Duodenal mucosa (tissue), 2 donors: Measurements from ENCODE around the gene FTL.

ENCODE experiments used
- H3K27ac ChIP-seq: one replicate; pipeline ENCODE4 v1.7.0; 2013; ENCODE audit warnings: low read depth, low read length
- H3K27me3 ChIP-seq, 2 donors: one replicate each; pipeline ENCODE4 v1.7.0; 2013; ENCODE audit warnings: low read length in 2 of 2, control low read depth in 1 of 2; ENCODE audit not compliant: insufficient read depth in 2 of 2, control insufficient read depth in 1 of 2
- H3K36me3 ChIP-seq, 2 donors: one replicate each; pipeline ENCODE4 v1.7.0; 2013; ENCODE audit warnings: low read length in 2 of 2, control low read depth in 1 of 2; ENCODE audit not compliant: insufficient read depth in 2 of 2, control insufficient read depth in 1 of 2
- H3K4me1 ChIP-seq, 2 donors: one replicate each; pipeline ENCODE4 v1.7.0; 2013; ENCODE audit warnings: low read length in 2 of 2, control low read depth in 1 of 2; ENCODE audit not compliant: insufficient read depth in 2 of 2, control insufficient read depth in 1 of 2
- H3K4me3 ChIP-seq, 2 donors: one replicate each; pipeline ENCODE4 v1.7.0; 2013; ENCODE audit warnings: low read length in 2 of 2, low read depth in 1 of 2
- H3K9ac ChIP-seq, 2 donors: one replicate each; pipeline ENCODE4 v1.7.0; 2013; ENCODE audit warnings: low read length in 2 of 2, low read depth in 1 of 2
- H3K9me3 ChIP-seq, 2 donors: one replicate each; pipeline ENCODE4 v1.7.0; 2013; ENCODE audit warnings: low read length in 2 of 2, control low read depth in 1 of 2; ENCODE audit not compliant: control insufficient read depth in 1 of 2

Gene FTL

GRCh38 chr19:49004964-49005614, 40.0 kb downstream of the FTL start:
- H3K9me3 ChIP-seq = no peaks in the 10 kb centered on the region
- H3K27me3 ChIP-seq = no peaks in the 10 kb centered on the region
- peaks cover 24 to 53% of the 10 kb centered on the region in 2 donors for H3K36me3 ChIP-seq
- no peak overlapping the region for H3K9ac ChIP-seq
- no peak overlapping the region for H3K27ac ChIP-seq
- no peaks in the 10 kb centered on the region for H3K4me1 ChIP-seq
- H3K4me3 ChIP-seq = no peak overlapping the region

- no peaks in the 10 kb centered on the region for H3K27me3 ChIP-seq
- H3K36me3 ChIP-seq = peaks cover 36 to 70% of the 10 kb centered on the region in 2 donors
- H3K9me3 ChIP-seq = no peaks in the 10 kb centered on the region
- no peak overlapping the region for H3K4me3 ChIP-seq
- H3K4me1 ChIP-seq = no peaks in the 10 kb centered on the region
- no peak overlapping the region for H3K27ac ChIP-seq
- H3K9ac ChIP-seq = no peak overlapping the region
These were observed 41.8 kb downstream of the FTL start for GRCh38 chr19:49006905-49007304.

GRCh38 chr19:49009828-49010227, 44.7 kb downstream of the FTL start:
- Histone ChIP-seq H3K36me3 (peaks cover 32 to 72% of the 10 kb centered on the region in 2 donors), H3K27ac (no peak overlapping the region), H3K9me3 (no peaks in the 10 kb centered on the region), H3K4me1 (no peaks in the 10 kb centered on the region), H3K27me3 (no peaks in the 10 kb centered on the region), H3K9ac (no peak overlapping the region), H3K4me3 (no peak overlapping the region)

- Histone ChIP-seq H3K36me3 (peaks cover 32 to 72% of the 10 kb centered on the region in 2 donors), H3K9me3 (no peaks in the 10 kb centered on the region), H3K27ac (no peak overlapping the region), H3K27me3 (no peaks in the 10 kb centered on the region), H3K4me3 (no peak overlapping the region), H3K4me1 (no peaks in the 10 kb centered on the region), H3K9ac (no peak overlapping the region)
These were observed 45.3 kb downstream of the FTL start for GRCh38 chr19:49010453-49010852.

GRCh38 chr19:49011194-49011593, 46.1 kb downstream of the FTL start:
- H3K36me3 ChIP-seq = peaks cover 30 to 70% of the 10 kb centered on the region in 2 donors
- H3K27me3 ChIP-seq = no peaks in the 10 kb centered on the region
- no peak overlapping the region for H3K9ac ChIP-seq
- no peak overlapping the region for H3K27ac ChIP-seq
- no peak overlapping the region for H3K4me3 ChIP-seq
- H3K9me3 ChIP-seq = no peaks in the 10 kb centered on the region
- no peaks in the 10 kb centered on the region for H3K4me1 ChIP-seq

GRCh38 chr19:49014123-49014869, 49.2 kb downstream of the FTL start:
- Histone ChIP-seq H3K9me3 (no peaks in the 10 kb centered on the region), H3K4me3 (no peak overlapping the region), H3K4me1 (peaks cover 9 to 13% of the 10 kb centered on the region in 2 donors), H3K27me3 (peaks cover 0 to 4% of the 10 kb centered on the region in 2 donors), H3K27ac (no peak overlapping the region), H3K9ac (no peak overlapping the region), H3K36me3 (peaks cover 19 to 56% of the 10 kb centered on the region in 2 donors)

GRCh38 chr19:49014870-49015255, 49.8 kb downstream of the FTL start:
- H3K4me3 ChIP-seq = no peak overlapping the region
- peaks cover 15 to 50% of the 10 kb centered on the region in 2 donors for H3K36me3 ChIP-seq
- H3K9ac ChIP-seq = no peak overlapping the region
- H3K27me3 ChIP-seq = peaks cover 2 to 4% of the 10 kb centered on the region in 2 donors
- no peak overlapping the region for H3K27ac ChIP-seq
- peaks cover 12 to 13% of the 10 kb centered on the region in 2 donors for H3K4me1 ChIP-seq
- no peaks in the 10 kb centered on the region for H3K9me3 ChIP-seq

- Histone ChIP-seq H3K9me3 (no peaks in the 10 kb centered on the region), H3K4me3 (no peak overlapping the region), H3K4me1 (peaks cover 12 to 13% of the 10 kb centered on the region in 2 donors), H3K27me3 (peaks cover 13% of the 10 kb centered on the region in 2 donors), H3K36me3 (peaks cover 8 to 38% of the 10 kb centered on the region in 2 donors), H3K27ac (no peak overlapping the region), H3K9ac (no peak overlapping the region)
These were observed 51.1 kb downstream of the FTL start for GRCh38 chr19:49016067-49016839.
